Measurements from ENCODE around the gene PRDM16. TPM values are rescaled to one million over a fixed set of nuclear protein-coding genes. Genes with fewer than 3 reads are reported as not detected.

The PRDM16 gene
- polyA plus RNA-seq, 1 donor (not counting 4 experiments of a cell fraction or from before 2014, with no cell fraction given) = 0.05 TPM

GRCh38 chr1:3024019-3024418, 45.0 kb upstream of the PRDM16 start:
- dilution Hi-C loops (cut with MboI; ENCODE audit: extremely low pct_ligation_motif_present, low sequenced_read_pairs) = no loop called here
- DNase-seq (ENCODE audit: low read depth, low spot score) (no peak), FAIRE-seq (no peak)
- Histone ChIP-seq H3K4me1 (ENCODE audit: control insufficient read depth, extremely low read depth, insufficient read depth, low read length) (no peaks in the 10 kb centered on the region), H3K36me3 (ENCODE audit: control insufficient read depth in 2 of 2, extremely low read depth in 1 of 2, insufficient read depth in 2 of 2, low read length in 2 of 2) (no peaks in the 10 kb centered on the region), H2AFZ (ENCODE audit: control insufficient read depth, low read length) (no peak overlapping the region), H3K27me3 (ENCODE audit: control insufficient read depth, extremely low read depth, insufficient read depth, low read length) (no peaks in the 10 kb centered on the region), H3K4me2 (ENCODE audit: control insufficient read depth, extremely low read depth, insufficient read depth, low read depth, low read length) (no peak overlapping the region), H3K4me3 (ENCODE audit: control insufficient read depth in 2 of 3, extremely low read depth in 1 of 3, insufficient read depth in 2 of 3, low read depth in 1 of 3, low read length in 3 of 3) (no peak overlapping the region), H3K27ac (ENCODE audit: control insufficient read depth, insufficient read depth, low read length) (no peak overlapping the region), H3K79me2 (ENCODE audit: control insufficient read depth, insufficient read depth, low read length) (no peaks in the 10 kb centered on the region), H3K9me1 (ENCODE audit: control insufficient read depth, extremely low read depth, insufficient read depth, low read length) (no peaks in the 10 kb centered on the region), H4K20me1 (ENCODE audit: control insufficient read depth, extremely low read depth, insufficient read depth, low read length) (no peaks in the 10 kb centered on the region), H3K9me3 (ENCODE audit: control insufficient read depth, low read depth, low read length) (peaks cover 17% of the 10 kb centered on the region), H3K9ac (ENCODE audit: control insufficient read depth, extremely low read depth, insufficient read depth, low read length) (no peak overlapping the region)
- TF ChIP-seq, protein P1, sequence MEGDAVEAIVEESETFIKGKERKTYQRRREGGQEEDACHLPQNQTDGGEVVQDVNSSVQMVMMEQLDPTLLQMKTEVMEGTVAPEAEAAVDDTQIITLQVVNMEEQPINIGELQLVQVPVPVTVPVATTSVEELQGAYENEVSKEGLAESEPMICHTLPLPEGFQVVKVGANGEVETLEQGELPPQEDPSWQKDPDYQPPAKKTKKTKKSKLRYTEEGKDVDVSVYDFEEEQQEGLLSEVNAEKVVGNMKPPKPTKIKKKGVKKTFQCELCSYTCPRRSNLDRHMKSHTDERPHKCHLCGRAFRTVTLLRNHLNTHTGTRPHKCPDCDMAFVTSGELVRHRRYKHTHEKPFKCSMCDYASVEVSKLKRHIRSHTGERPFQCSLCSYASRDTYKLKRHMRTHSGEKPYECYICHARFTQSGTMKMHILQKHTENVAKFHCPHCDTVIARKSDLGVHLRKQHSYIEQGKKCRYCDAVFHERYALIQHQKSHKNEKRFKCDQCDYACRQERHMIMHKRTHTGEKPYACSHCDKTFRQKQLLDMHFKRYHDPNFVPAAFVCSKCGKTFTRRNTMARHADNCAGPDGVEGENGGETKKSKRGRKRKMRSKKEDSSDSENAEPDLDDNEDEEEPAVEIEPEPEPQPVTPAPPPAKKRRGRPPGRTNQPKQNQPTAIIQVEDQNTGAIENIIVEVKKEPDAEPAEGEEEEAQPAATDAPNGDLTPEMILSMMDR (optimal IDR thresholded peaks at IDR 0.05 in 1 of 3, IDR thresholded peaks at IDR 0.05 in 1 of 3, conservative IDR thresholded peaks at IDR 0.05 in 1 of 3; ENCODE audit: extremely low read depth in 1 of 3, insufficient read depth in 2 of 3, low read length in 3 of 3) = no peak
- no peak for TF ChIP-seq EZH2 (IDR thresholded peaks at IDR 0.05; ENCODE audit: low read length)

GRCh38 chr1:3024588-3024987, 44.4 kb upstream of the PRDM16 start:
- Histone ChIP-seq H2AFZ (ENCODE audit: control insufficient read depth, low read length) (no peak overlapping the region), H3K27ac (ENCODE audit: control insufficient read depth, insufficient read depth, low read length) (no peak overlapping the region), H3K27me3 (ENCODE audit: control insufficient read depth, extremely low read depth, insufficient read depth, low read length) (no peaks in the 10 kb centered on the region), H3K4me3 (ENCODE audit: control insufficient read depth in 2 of 3, extremely low read depth in 1 of 3, insufficient read depth in 2 of 3, low read depth in 1 of 3, low read length in 3 of 3) (no peak overlapping the region), H4K20me1 (ENCODE audit: control insufficient read depth, extremely low read depth, insufficient read depth, low read length) (no peaks in the 10 kb centered on the region), H3K9me1 (ENCODE audit: control insufficient read depth, extremely low read depth, insufficient read depth, low read length) (no peaks in the 10 kb centered on the region), H3K4me1 (ENCODE audit: control insufficient read depth, extremely low read depth, insufficient read depth, low read length) (no peaks in the 10 kb centered on the region), H3K9me3 (ENCODE audit: control insufficient read depth, low read depth, low read length) (peaks cover 17% of the 10 kb centered on the region), H3K79me2 (ENCODE audit: control insufficient read depth, insufficient read depth, low read length) (no peaks in the 10 kb centered on the region), H3K36me3 (ENCODE audit: control insufficient read depth in 2 of 2, extremely low read depth in 1 of 2, insufficient read depth in 2 of 2, low read length in 2 of 2) (no peaks in the 10 kb centered on the region), H3K4me2 (ENCODE audit: control insufficient read depth, extremely low read depth, insufficient read depth, low read depth, low read length) (no peak overlapping the region), H3K9ac (ENCODE audit: control insufficient read depth, extremely low read depth, insufficient read depth, low read length) (no peak overlapping the region)
- FAIRE-seq (no peak), DNase-seq (ENCODE audit: low read depth, low spot score) (no peak)
- TF ChIP-seq, protein P1 (optimal IDR thresholded peaks at IDR 0.05 in 1 of 3, IDR thresholded peaks at IDR 0.05 in 1 of 3, conservative IDR thresholded peaks at IDR 0.05 in 1 of 3; ENCODE audit: extremely low read depth in 1 of 3, insufficient read depth in 2 of 3, low read length in 3 of 3) = no peak
- no peak for TF ChIP-seq EZH2 (IDR thresholded peaks at IDR 0.05; ENCODE audit: low read length)
- dilution Hi-C loops (cut with MboI; ENCODE audit: extremely low pct_ligation_motif_present, low sequenced_read_pairs) = no loop called here
